Measurements from ENCODE around the gene ARID2. TPM values are rescaled to one million over a fixed set of nuclear protein-coding genes. Genes with fewer than 3 reads are reported as not detected.
A peak's percentile ranks its signal among the peaks of the same experiment; 100 is the strongest.

ARID2 gene
- total RNA-seq, 1 donor from 2014 or later = 46.3 TPM

DNA sequence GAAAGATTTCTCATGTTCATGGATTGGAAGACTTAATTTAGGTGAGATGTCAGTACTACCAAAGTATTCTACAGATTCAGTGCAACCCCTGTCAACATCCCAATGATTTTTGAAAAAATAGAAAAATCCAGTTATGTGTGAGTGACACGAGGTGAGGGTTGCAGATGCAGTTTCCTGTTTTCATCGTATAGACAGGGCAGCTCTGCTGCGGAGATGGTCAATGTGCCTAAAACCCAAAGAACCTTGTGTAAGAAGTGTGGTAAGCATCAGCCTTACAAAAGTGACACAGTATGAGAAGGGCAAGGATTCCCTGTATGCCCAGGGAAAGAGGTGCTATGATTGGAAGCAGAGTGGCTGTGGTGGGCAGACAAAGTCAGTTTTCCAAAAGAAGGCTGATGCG lies 166.5 kb downstream of the ARID2 start:
- Mint-ChIP-seq H3K9me3 (ENCODE audit: unreplicated experiment) (no peaks in the 10 kb centered on the region), H3K4me3 (ENCODE audit: unreplicated experiment) (no peak overlapping the region), H3K36me3 (ENCODE audit: low read depth, unreplicated experiment) (peaks cover 36% of the 10 kb centered on the region), H3K27me3 (ENCODE audit: unreplicated experiment) (peaks cover 2% of the 10 kb centered on the region), H3K4me1 (ENCODE audit: unreplicated experiment) (peaks cover 7% of the 10 kb centered on the region), H3K27ac (ENCODE audit: unreplicated experiment) (no peak overlapping the region)
- TF ChIP-seq, protein P1, sequence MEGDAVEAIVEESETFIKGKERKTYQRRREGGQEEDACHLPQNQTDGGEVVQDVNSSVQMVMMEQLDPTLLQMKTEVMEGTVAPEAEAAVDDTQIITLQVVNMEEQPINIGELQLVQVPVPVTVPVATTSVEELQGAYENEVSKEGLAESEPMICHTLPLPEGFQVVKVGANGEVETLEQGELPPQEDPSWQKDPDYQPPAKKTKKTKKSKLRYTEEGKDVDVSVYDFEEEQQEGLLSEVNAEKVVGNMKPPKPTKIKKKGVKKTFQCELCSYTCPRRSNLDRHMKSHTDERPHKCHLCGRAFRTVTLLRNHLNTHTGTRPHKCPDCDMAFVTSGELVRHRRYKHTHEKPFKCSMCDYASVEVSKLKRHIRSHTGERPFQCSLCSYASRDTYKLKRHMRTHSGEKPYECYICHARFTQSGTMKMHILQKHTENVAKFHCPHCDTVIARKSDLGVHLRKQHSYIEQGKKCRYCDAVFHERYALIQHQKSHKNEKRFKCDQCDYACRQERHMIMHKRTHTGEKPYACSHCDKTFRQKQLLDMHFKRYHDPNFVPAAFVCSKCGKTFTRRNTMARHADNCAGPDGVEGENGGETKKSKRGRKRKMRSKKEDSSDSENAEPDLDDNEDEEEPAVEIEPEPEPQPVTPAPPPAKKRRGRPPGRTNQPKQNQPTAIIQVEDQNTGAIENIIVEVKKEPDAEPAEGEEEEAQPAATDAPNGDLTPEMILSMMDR (IDR thresholded peaks at IDR 0.05; ENCODE audit: unreplicated experiment) = no peak
- DNase-seq (ENCODE audit: low spot score) = no peak

- TF ChIP-seq, protein P1 (IDR thresholded peaks at IDR 0.05; ENCODE audit: unreplicated experiment) = no peak
- Mint-ChIP-seq H3K4me1 (ENCODE audit: unreplicated experiment) (peaks cover 7% of the 10 kb centered on the region), H3K36me3 (ENCODE audit: low read depth, unreplicated experiment) (peaks cover 36% of the 10 kb centered on the region), H3K27ac (ENCODE audit: unreplicated experiment) (no peak overlapping the region), H3K9me3 (ENCODE audit: unreplicated experiment) (no peaks in the 10 kb centered on the region), H3K27me3 (ENCODE audit: unreplicated experiment) (peaks cover 2% of the 10 kb centered on the region), H3K4me3 (ENCODE audit: unreplicated experiment) (peak overlapping the region; percentile 28)
- no peak for DNase-seq (ENCODE audit: low spot score)
Measured at GRCh38 chr12:45898094-45898493, 168.6 kb downstream of the ARID2 start.

GRCh38 chr12:45907955-45908354 lies 178.4 kb downstream of the ARID2 start:
- no peaks in the 10 kb centered on the region for H3K9me3 Mint-ChIP-seq (ENCODE audit: unreplicated experiment)

GRCh38 chr12:45909041-45909713 lies 179.7 kb downstream of the ARID2 start:
- no peaks in the 10 kb centered on the region for H3K4me1 Mint-ChIP-seq (ENCODE audit: unreplicated experiment)
- H3K9me3 Mint-ChIP-seq (ENCODE audit: unreplicated experiment) = no peaks in the 10 kb centered on the region
- H3K4me3 Mint-ChIP-seq (ENCODE audit: unreplicated experiment) = no peak overlapping the region
- H3K27me3 Mint-ChIP-seq (ENCODE audit: unreplicated experiment) = no peaks in the 10 kb centered on the region
- no peak for DNase-seq (ENCODE audit: low spot score)
- TF ChIP-seq, protein P1 (IDR thresholded peaks at IDR 0.05; ENCODE audit: unreplicated experiment) = no peak
- no peak overlapping the region for H3K27ac Mint-ChIP-seq (ENCODE audit: unreplicated experiment)
- no peaks in the 10 kb centered on the region for H3K36me3 Mint-ChIP-seq (ENCODE audit: low read depth, unreplicated experiment)

More at GRCh38 chr12:45907955-45908354, 178.4 kb downstream of the ARID2 start:
- no peaks in the 10 kb centered on the region for H3K36me3 Mint-ChIP-seq (ENCODE audit: low read depth, unreplicated experiment)
- H3K4me3 Mint-ChIP-seq (ENCODE audit: unreplicated experiment) = no peak overlapping the region
- H3K27ac Mint-ChIP-seq (ENCODE audit: unreplicated experiment) = no peak overlapping the region
- no peaks in the 10 kb centered on the region for H3K27me3 Mint-ChIP-seq (ENCODE audit: unreplicated experiment)
- DNase-seq (ENCODE audit: low spot score) = no peak
- TF ChIP-seq, protein P1 (IDR thresholded peaks at IDR 0.05; ENCODE audit: unreplicated experiment) = no peak
- H3K4me1 Mint-ChIP-seq (ENCODE audit: unreplicated experiment) = no peaks in the 10 kb centered on the region

- Mint-ChIP-seq H3K9me3 (ENCODE audit: unreplicated experiment) (no peaks in the 10 kb centered on the region), H3K27ac (ENCODE audit: unreplicated experiment) (no peak overlapping the region), H3K36me3 (ENCODE audit: low read depth, unreplicated experiment) (no peaks in the 10 kb centered on the region), H3K4me3 (ENCODE audit: unreplicated experiment) (no peak overlapping the region), H3K4me1 (ENCODE audit: unreplicated experiment) (no peaks in the 10 kb centered on the region), H3K27me3 (ENCODE audit: unreplicated experiment) (no peaks in the 10 kb centered on the region)
- TF ChIP-seq, protein P1 (IDR thresholded peaks at IDR 0.05; ENCODE audit: unreplicated experiment) = no peak
- DNase-seq (ENCODE audit: low spot score) = no peak
Measured at GRCh38 chr12:45912774-45913173, 183.3 kb downstream of the ARID2 start.

Data from endothelial cell (in vitro differentiated cells).